ENCODE measurements around the gene RSPH9.

DNA sequence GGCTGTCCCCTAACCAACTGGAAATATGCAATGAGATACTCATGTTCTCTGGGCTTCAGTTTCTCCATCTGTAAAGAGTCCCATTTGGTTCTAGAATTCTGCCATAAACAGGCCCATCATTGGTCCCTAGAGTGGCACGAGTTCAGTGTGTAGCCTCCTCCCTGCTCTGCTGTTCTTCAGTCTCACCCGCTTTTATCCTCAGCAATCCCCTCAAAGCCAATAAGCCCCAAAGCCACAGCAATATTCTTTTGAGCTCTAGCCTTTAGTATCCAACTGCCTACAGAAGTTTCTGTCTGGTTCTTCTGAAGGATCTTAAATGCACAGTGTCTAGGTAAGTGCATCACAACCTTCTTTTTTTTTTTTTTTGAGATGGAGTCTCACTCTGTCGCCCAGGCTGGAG, 52.6 kb downstream of the RSPH9 start:
- TF ChIP-seq CTCF (IDR thresholded peaks at IDR 0.05) = no peak
- no peak for TF ChIP-seq POLR2A (IDR thresholded peaks at IDR 0.05)
